NCI-H187 (cell line): ENCODE results near the gene TMA16.
A peak's percentile ranks its signal among the peaks of the same experiment; 100 is the strongest.
"Not testable (repeated sequence)": the region's sequence is repeated elsewhere in the genome, so short reads cannot be mapped to it uniquely, and the experiment has no call there.

Experiments
- DNase-seq, 2 experiments: peaks; one replicate each; lab custom pipeline; 2025; lab: John Stamatoyannopoulos, UW

TMA16 gene

GRCh38 chr4:163494360-163495241 is at the start of gene TMA16:
Gene TMA16, plus strand, starts transcription at chr4:163494690. Its CDS starts 112 bp downstream, at chr4:163494802.
- DNase-seq: peak; percentile 30 to 58

- DNase-seq: not testable (repeated sequence)
Measured at GRCh38 chr4:163447023-163447422, 47.5 kb upstream of the TMA16 start.

- DNase-seq: no peak
Measured at GRCh38 chr4:163447481-163447880, 47.0 kb upstream of the TMA16 start.

- DNase-seq: no peak
Measured at GRCh38 chr4:163448540-163449203, 45.8 kb upstream of the TMA16 start.

GRCh38 chr4:163462556-163462955 is 31.9 kb upstream of the TMA16 start:
- DNase-seq: no peak

- no peak for DNase-seq
Measured at GRCh38 chr4:163467082-163467770, 27.3 kb upstream of the TMA16 start.

GRCh38 chr4:163470391-163470790 is 24.1 kb upstream of the TMA16 start:
- no peak for DNase-seq

GRCh38 chr4:163473130-163473529 is 21.4 kb upstream of the TMA16 start:
- DNase-seq: no peak

- DNase-seq: no peak
Measured at GRCh38 chr4:163473576-163473975, 20.9 kb upstream of the TMA16 start, which contains the start of gene TKTL2. Gene TKTL2, minus strand, starts transcription at chr4:163473754. Its CDS starts 20 bp downstream, at chr4:163473734.

GRCh38 chr4:163474027-163474426 is 20.5 kb upstream of the TMA16 start:
- no peak for DNase-seq

GRCh38 chr4:163476761-163477438 is 17.6 kb upstream of the TMA16 start:
- DNase-seq: no peak

GRCh38 chr4:163482190-163482589 is 12.3 kb upstream of the TMA16 start:
- no peak for DNase-seq

- no peak for DNase-seq
Measured at GRCh38 chr4:163484906-163485305, 9.6 kb upstream of the TMA16 start.

- DNase-seq: no peak
Measured at GRCh38 chr4:163485589-163485988, 8.9 kb upstream of the TMA16 start.

GRCh38 chr4:163486321-163486720 is 8.2 kb upstream of the TMA16 start:
- DNase-seq: no peak

- DNase-seq: no peak
Measured at GRCh38 chr4:163489929-163490328, 4.6 kb upstream of the TMA16 start.

GRCh38 chr4:163492951-163493504 is 1.5 kb upstream of the TMA16 start:
- no peak for DNase-seq

GRCh38 chr4:163493643-163494359 is 689 bp upstream of the TMA16 start:
- DNase-seq: no peak

- DNase-seq: no peak
Measured at GRCh38 chr4:163495900-163496299, 1.4 kb downstream of the TMA16 start.

- no peak for DNase-seq
Measured at GRCh38 chr4:163500586-163500985, 6.1 kb downstream of the TMA16 start.

- no peak for DNase-seq
Measured at GRCh38 chr4:163505374-163505773, 10.9 kb downstream of the TMA16 start.
